HL-60/S4 treated with phorbol 12-myristate 13-acetate at 8.2 ng/mL for 4 days and 3 days (cell line): Measurements from ENCODE around the gene C10orf67.

ENCODE experiments used
- in situ Hi-C: fragments of 300-500 bp; cut with MboI; formaldehyde crosslinking; loops from 2 replicates; pipeline ENCODE4 v1.15.0; 2022; ENCODE audit warnings: low sequenced_read_pairs

C10orf67 gene

GRCh38 chr10:23199768-23200511, 144.7 kb downstream of the C10orf67 start:
- in situ Hi-C loops = no loop called here

DNA sequence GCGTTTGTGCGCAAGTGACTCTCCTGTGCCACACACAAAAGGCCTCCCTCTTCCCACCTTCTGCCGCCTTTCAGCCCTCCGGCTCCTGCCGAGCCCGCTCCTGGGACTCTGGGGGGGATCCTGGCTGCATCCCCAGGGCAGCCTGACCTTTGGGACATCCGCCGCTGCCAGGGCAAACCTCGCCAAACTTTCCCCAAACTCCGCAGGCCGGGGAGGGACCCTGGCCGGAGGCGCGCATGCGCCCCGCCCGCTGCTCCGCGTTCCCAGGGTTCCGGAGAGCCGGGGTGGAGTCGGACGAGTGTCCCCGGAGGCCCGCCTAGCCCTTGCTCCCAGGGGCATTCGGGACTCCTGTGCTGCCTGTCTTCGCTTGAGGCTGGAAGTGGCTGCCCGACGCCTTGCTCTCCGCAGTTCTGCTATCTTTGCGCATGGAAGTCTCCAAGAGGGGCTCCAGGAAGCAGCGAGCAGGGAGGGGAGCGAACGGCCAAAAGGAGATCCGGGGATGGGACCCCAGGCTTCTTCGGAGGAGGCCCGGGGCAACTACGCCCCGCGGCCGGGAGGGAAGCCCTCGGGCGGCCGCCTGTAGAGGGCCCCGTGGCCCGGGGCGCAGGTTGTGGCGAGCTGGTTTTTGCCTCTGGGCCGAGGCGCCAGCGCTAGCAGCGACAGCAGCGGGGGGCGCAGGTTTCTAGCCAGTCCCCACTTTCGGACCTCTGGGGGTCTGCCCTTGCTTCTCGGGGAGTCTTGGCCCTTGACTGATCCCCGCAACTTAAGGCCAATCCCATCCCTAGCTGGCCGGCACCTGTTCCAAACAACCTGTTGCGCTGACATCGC, 145.4 kb downstream of the C10orf67 start:
- in situ Hi-C loops = no loop called here

GRCh38 chr10:23198610-23198939, 146.0 kb downstream of the C10orf67 start:
- in situ Hi-C loops = no loop called here

GRCh38 chr10:23197416-23197861, 147.2 kb downstream of the C10orf67 start:
- in situ Hi-C loops = no loop called here

GRCh38 chr10:23196915-23197314, 147.7 kb downstream of the C10orf67 start:
- in situ Hi-C loops = no loop called here

GRCh38 chr10:23195846-23196600, 148.6 kb downstream of the C10orf67 start:
- in situ Hi-C loops = no loop called here

- in situ Hi-C loops = no loop called here
Measured at GRCh38 chr10:23194966-23195845, 149.4 kb downstream of the C10orf67 start.

- in situ Hi-C loops = no loop called here
Measured at GRCh38 chr10:23194471-23194965, 150.1 kb downstream of the C10orf67 start.

- in situ Hi-C loops = no loop called here
Measured at GRCh38 chr10:23193435-23194074, 151.0 kb downstream of the C10orf67 start.

DNA sequence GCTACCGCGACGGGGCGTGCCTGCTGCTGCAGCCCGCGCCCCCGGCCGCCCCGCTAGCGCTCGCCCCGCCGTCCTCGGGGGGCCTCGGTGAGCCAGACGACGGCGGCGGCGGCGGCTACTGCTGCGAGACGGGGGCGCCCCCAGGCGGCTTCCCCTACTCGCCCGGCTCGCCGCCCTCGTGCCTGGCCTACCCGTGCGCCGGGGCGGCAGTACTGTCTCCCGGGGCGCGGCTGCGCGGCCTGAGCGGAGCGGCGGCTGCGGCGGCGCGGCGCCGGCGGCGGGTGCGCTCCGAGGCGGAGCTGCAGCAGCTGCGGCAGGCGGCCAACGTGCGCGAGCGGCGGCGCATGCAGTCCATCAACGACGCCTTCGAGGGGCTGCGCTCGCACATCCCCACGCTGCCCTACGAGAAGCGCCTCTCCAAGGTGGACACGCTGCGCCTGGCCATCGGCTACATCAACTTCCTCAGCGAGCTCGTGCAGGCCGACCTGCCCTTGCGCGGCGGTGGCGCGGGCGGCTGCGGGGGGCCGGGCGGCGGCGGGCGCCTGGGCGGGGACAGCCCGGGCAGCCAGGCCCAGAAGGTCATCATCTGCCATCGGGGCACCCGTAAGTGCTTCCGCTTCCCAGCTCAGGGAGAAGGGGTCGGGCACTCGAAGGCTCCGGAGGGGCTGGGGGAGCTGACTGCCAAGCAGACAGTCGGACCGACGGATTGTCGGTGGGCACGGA, 151.7 kb downstream of the C10orf67 start:
- in situ Hi-C loops = no loop called here

DNA sequence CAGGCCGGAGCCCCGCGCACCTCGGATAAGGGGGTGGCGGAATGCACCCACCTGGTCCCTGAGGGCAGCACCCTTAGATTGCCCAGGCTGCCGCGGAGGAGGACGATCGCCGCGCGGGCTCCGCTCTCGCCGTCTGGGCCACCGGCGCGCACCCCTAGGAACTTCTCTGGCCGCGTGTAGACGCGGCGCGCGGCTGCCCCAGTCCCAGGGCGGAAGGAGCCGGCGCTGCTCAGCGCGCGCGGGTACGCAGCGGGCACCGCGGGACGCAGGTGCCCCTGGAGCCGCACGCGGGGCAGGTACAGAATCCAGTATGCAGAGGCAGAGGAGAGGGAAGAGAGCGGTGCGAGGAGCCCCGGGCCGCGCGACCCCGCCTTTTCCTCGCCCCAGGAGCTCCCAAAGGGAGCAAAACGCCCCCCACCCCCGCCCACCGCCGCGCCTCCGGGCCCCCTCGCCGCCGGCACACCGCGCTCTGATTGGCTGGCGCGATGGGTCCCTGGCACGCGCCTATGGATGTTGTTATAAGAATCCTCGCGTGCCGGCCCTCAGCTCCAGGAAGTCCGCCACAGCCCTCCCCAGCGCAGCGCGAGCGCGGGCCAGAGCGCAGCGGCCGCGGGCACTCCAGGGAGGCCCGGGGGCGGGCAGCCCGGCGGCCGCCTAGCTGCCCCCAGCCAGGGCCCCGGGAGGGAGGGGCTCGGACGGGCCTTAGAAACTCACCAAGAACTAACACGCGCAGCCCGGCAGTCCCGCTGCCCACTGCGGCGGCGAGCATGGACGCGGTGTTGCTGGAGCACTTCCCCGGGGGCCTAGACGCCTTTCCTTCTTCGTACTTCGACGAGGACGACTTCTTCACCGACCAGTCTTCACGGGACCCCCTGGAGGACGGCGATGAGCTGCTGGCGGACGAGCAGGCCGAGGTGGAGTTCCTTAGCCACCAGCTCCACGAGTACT, 152.6 kb downstream of the C10orf67 start, which contains the start of gene PTF1A:
TSS of gene PTF1A (plus strand) at position 549 of the 948 bp plus-strand sequence. CDS start at position 768, 219 bp downstream.
- in situ Hi-C loops = no loop called here

- in situ Hi-C loops = no loop called here
Measured at GRCh38 chr10:23190872-23191763, 153.5 kb downstream of the C10orf67 start.

GRCh38 chr10:23189024-23189423, 155.6 kb downstream of the C10orf67 start:
- in situ Hi-C loops = no loop called here

DNA sequence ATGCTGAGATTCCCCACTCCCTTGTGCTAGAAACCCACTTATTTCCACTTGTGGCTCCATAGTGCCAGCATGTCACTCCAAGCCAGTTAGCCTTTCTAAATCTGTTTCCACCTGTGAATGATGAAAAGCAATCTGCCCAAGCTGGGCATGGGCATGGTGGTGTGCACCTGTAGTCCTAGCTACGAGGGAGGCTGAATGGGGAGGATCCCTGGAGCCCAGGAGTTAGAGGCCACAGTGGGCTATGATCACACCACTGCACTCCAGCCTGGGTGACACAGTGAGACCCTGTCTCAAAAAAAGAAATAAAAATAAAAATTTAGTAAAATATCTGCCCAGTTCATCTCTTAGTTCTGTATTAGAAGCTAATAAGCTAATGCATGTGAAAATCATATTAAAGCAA, 157.4 kb downstream of the C10orf67 start:
- in situ Hi-C loops = no loop called here

DNA sequence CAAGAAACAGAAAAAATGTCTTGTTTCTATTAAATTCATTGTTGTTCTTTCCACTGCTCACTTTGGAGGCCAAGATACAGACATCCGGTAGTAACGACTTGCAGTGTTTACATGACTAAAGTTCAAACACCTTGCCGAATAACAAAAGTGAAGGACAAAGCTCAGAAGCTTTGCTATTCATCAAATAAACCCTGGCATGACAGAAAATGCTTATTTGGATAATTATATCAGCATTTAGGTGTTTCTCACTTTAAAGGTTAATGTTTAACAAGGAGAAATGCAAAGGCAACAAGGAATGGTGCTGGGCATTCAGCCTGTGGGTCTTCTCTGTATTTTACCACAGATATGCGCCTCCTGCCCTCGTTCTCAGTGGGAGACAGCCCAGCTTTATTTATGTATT, 157.9 kb downstream of the C10orf67 start:
- in situ Hi-C loops = no loop called here

GRCh38 chr10:23186178-23186577, 158.4 kb downstream of the C10orf67 start:
- in situ Hi-C loops = no loop called here

GRCh38 chr10:23174977-23175512, 169.6 kb downstream of the C10orf67 start:
- in situ Hi-C loops = no loop called here
